GM10266 (cell line): ENCODE data around the gene ZNF83.
"Not testable (repeated sequence)": the region's sequence is repeated elsewhere in the genome, so short reads cannot be mapped to it uniquely, and the experiment has no call there.

Experiments used
- DNase-seq: peaks from one replicate; pipeline ENCODE4 v3.0.0; 2012; ENCODE audit errors: extremely low spot score
- CTCF ChIP-seq: IDR thresholded peaks from 2 replicates; pipeline ENCODE4 v1.5.1; 2012; ENCODE audit warnings: mild to moderate bottlenecking, low read depth; ENCODE audit not compliant: control insufficient read depth, insufficient read depth; ENCODE audit errors: missing control alignments

The ZNF83 gene

GRCh38 chr19:52599241-52599640 is 38.9 kb downstream of the ZNF83 start:
- no peak for DNase-seq
- TF ChIP-seq CTCF, result no peak

GRCh38 chr19:52593441-52593840 is 44.7 kb downstream of the ZNF83 start:
- DNase-seq, result not testable (repeated sequence)

GRCh38 chr19:52592301-52592700 is 45.9 kb downstream of the ZNF83 start:
- DNase-seq, result no peak
- TF ChIP-seq CTCF, result no peak

GRCh38 chr19:52590728-52591127 is 47.4 kb downstream of the ZNF83 start:
- TF ChIP-seq CTCF, result no peak
- no peak for DNase-seq

GRCh38 chr19:52585604-52586003 is 52.6 kb downstream of the ZNF83 start:
- no peak for DNase-seq
- no peak for TF ChIP-seq CTCF

- DNase-seq, result no peak
- no peak for TF ChIP-seq CTCF
These were observed 53.3 kb downstream of the ZNF83 start for GRCh38 chr19:52584736-52585440.

GRCh38 chr19:52570000-52570861 is 67.9 kb downstream of the ZNF83 start, which contains the start of gene ZNF701:
TSS of gene ZNF701 (plus strand) at chr19:52570287. CDS start at chr19:52574148, 3,861 bp downstream.
- peak; percentile 85 for DNase-seq
- TF ChIP-seq CTCF, result no peak

GRCh38 chr19:52569638-52569999 is 68.5 kb downstream of the ZNF83 start:
- not testable (repeated sequence) for DNase-seq
